Astrocyte of the cerebellum (primary cell): ENCODE data around the gene AXL.
A peak's percentile ranks its signal among the peaks of the same experiment; 100 is the strongest.

ENCODE experiments used
- DNase-seq: peaks from one replicate; pipeline ENCODE4 v3.0.0-alpha.2; 2011; ENCODE audit warnings: low read depth
- H3K4me3 ChIP-seq: 2 replicates; pipeline ENCODE4 v1.5.1; 2011; ENCODE audit warnings: mild to moderate bottlenecking, low read depth, low read length, moderate library complexity
- in situ Hi-C: cut with HindIII; loops from 2 replicates; pipeline ENCODE4 v1.10.0; 2017; ENCODE audit warnings: low sequenced_read_pairs
- TF ChIP-seq, protein P1 (sequence below): IDR thresholded peaks from 2 replicates; pipeline ENCODE4 v1.5.1; 2012; ENCODE audit warnings: low read length, low read depth, moderate library complexity, mild to moderate bottlenecking; ENCODE audit errors: missing control alignments

AXL gene

GRCh38 chr19:41264581-41265394 is 45.8 kb downstream of the AXL start:
- H3K4me3 ChIP-seq, result peak overlapping the region; percentile 86
- DNase-seq, result no peak
- in situ Hi-C loops, result no loop called here
- TF ChIP-seq, protein P1, sequence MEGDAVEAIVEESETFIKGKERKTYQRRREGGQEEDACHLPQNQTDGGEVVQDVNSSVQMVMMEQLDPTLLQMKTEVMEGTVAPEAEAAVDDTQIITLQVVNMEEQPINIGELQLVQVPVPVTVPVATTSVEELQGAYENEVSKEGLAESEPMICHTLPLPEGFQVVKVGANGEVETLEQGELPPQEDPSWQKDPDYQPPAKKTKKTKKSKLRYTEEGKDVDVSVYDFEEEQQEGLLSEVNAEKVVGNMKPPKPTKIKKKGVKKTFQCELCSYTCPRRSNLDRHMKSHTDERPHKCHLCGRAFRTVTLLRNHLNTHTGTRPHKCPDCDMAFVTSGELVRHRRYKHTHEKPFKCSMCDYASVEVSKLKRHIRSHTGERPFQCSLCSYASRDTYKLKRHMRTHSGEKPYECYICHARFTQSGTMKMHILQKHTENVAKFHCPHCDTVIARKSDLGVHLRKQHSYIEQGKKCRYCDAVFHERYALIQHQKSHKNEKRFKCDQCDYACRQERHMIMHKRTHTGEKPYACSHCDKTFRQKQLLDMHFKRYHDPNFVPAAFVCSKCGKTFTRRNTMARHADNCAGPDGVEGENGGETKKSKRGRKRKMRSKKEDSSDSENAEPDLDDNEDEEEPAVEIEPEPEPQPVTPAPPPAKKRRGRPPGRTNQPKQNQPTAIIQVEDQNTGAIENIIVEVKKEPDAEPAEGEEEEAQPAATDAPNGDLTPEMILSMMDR, result no peak

DNA sequence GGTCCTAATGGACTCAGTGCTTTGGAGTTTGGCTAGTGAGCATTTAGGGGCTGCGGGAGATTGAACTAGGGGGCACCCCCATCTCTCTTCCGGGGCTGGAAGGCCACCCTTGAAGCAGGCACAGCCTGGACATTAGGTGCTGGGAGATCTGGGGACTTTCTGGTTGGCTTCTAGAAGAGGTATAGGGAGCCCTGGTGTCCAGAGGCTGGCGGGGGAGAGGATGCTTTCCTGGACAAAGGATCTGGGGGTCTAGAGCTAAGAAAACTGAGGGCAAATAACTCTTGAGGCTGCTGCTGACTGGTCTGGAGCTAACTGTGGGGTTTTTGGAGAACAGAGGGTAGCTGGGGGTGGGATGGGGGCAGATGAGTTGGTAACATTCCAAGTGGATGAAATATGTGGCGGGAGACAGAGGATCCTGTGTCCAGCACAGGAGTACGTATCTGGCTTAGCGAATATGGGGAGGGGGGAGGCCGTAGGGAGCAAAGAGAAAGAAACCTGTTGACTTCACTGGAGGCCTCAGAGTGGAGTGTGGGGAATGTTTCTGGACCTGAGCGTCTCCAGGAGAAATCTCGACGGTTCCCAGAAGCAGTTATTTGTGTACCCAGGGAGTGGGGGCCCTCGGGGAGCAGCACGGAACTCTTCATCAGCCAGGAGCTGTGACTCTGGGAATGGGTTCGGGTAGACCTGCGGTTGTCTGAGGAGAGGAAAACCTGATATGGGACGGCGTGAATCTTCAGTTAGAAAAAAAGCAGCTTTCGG is 46.6 kb downstream of the AXL start:
- no peak for DNase-seq
- TF ChIP-seq, protein P1, result no peak
- H3K4me3 ChIP-seq, result peak overlapping the region; percentile 86
- in situ Hi-C loops, result no loop called here

DNA sequence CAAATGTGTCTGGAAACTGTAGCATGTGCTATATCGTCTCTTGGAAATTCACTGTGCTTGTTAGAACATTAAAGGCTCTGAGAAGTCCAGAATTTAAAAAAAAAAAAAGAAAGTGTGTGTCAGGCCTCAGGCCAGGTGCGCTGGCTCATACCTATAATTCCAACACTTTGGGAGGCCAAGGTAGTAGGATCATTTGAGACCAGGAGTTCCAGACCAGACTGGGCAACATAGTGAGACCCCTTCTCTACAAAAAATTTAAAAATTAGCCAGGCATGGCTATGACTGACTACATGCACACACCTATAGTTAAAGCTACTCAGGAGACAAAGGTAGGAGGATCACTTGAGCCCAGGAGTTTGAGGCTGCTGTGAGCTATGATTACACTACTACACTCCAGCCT is 50.0 kb downstream of the AXL start:
- TF ChIP-seq, protein P1, result no peak
- no peak overlapping the region for H3K4me3 ChIP-seq
- no peak for DNase-seq
- in situ Hi-C loops, result no loop called here

DNA sequence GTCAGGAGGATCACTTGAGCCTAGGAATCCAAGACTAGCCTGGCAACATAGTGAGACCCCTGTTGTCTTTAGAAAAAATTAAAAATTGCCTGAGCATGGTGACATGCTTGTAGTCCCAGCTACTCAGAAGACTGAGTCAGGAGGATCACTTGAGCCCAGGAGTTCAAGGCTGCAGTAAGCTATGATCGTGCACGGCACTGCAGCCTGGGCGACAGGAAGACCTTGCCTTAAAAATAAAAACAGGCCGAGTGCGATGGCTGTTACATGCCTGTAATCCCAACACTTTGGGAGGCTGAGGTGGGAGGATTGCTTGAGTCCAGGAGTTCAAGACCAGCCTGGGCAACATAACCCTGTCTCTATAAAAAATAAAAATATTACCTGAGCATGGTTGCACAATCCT is 50.5 kb downstream of the AXL start:
- in situ Hi-C loops, result no loop called here
- DNase-seq, result no peak
- TF ChIP-seq, protein P1, result no peak
- H3K4me3 ChIP-seq, result no peak overlapping the region

DNA sequence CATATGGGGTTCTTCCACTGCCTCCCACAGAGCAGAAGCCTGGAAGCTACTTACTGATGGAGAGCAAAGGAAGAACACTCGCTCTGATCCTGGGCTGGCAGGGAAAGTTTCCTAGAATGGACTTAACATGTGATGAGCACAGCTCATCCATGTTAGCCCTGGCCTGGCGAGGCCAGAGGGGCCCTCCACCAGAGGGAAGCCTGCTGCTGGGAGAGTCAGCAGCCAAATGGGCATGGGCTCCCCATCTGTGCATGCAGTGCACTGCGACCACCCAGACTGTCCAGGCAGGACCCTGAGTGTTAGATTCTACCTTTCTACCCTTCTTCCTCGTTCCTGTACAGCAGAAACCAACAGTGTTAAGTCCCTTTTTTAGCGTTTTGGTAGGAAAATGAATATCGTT is 54.1 kb downstream of the AXL start:
- DNase-seq, result no peak
- no peak overlapping the region for H3K4me3 ChIP-seq
- in situ Hi-C loops, result no loop called here
- TF ChIP-seq, protein P1, result no peak

DNA sequence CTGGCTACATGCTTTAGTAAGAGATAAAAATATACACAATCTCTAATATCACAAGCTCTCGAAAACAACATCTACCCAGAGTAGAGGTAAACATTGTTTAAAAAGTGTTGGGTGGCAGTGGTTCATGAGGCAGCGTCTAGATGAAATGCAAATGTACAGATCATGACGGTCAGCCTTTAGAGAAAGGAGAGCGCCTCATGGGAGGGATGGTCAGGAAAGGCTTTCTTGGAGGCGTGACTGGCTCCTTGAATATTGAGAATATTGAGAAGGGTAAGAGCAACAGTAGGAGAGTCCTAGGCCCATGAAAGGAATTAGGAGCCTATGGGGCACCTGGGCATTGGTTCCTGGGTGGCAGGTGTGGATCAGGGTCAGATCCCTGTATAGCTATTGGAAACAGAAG is 55.8 kb downstream of the AXL start:
- in situ Hi-C loops, result no loop called here

More for the DNA sequence above, 55.8 kb downstream of the AXL start:
- TF ChIP-seq, protein P1, result no peak
- no peak overlapping the region for H3K4me3 ChIP-seq
- no peak for DNase-seq
